Sigmoid colon (tissue), 4 donors: ENCODE measurements around the gene RABL2A.
"Not testable (repeated sequence)": the region's sequence is repeated elsewhere in the genome, so short reads cannot be mapped to it uniquely, and the experiment has no call there.

Source experiments
- CTCF ChIP-seq, 4 experiments: fragments of 450-650 bp in 3 of 4; fragments of 200-600 bp in 1 of 4; IDR thresholded peaks; one replicate each; pipeline ENCODE4 v1.5.1; 2016 to 2019; ENCODE audit warnings: antibody characterized with exemption in 4 of 4, mild to moderate bottlenecking in 3 of 4, moderate library complexity in 2 of 4
- EP300 ChIP-seq, 4 donors: sonication (generic); formaldehyde crosslinking; IDR thresholded peaks; one replicate each; pipeline ENCODE4 v1.6.1; 2017; ENCODE audit warnings: antibody characterized with exemption in 4 of 4
- POLR2A ChIP-seq, 2 donors: fragments of 450-650 bp; IDR thresholded peaks; one replicate each; pipeline ENCODE4 v1.6.1; 2016; ENCODE audit warnings: antibody characterized with exemption in 2 of 2, mild to moderate bottlenecking in 2 of 2, moderate library complexity in 2 of 2

DNA sequence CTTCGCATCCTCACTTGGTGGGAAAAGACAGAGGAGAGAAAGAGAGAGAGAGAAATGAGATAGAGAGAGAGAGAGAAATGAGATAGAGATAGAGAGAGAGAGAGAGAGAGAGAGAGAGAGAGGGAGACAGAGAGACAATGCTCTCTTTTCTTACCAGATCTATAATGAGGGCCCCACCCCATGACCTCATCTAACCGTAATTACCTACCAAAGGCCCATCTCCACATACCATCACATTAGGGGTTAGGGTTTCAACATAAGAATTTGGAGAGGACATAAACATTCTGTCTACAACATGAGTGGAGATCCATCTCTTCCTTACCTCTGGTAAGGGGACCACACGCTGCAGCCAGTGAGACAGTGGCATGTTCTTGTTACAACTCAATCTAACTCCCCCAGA is 44.6 kb upstream of the RABL2A start:
- not testable (repeated sequence) for TF ChIP-seq POLR2A, CTCF, EP300 (IDR thresholded peaks at IDR 0.05)
